AG04449 (cell line): ENCODE results near the gene LETM1.
"Not testable (repeated sequence)": the region's sequence is repeated elsewhere in the genome, so short reads cannot be mapped to it uniquely, and the experiment has no call there.

Experiments
- CTCF ChIA-PET: fragments of 350-600 bp; formaldehyde crosslinking; extraction: SDS; loops from one replicate; lab custom pipeline; 2021; ENCODE audit warnings: antibody characterized with exemption; lab: Yijun Ruan, JAX
- POLR2A ChIA-PET: fragments of 400-600, 350-600 bp; formaldehyde crosslinking; extraction: SDS; loops from one replicate; lab custom pipeline; 2020; ENCODE audit warnings: antibody characterized with exemption, inconsistent platforms; lab: Yijun Ruan, JAX
- DNase-seq: peaks from one replicate; pipeline ENCODE4 v3.0.0-alpha.2; 2010; ENCODE audit warnings: low read depth, low spot score
- H3K4me3 ChIP-seq: 2 replicates; pipeline ENCODE4 v1.5.1; 2011; ENCODE audit warnings: low read depth, mild to moderate bottlenecking, control low read depth, low read length
- TF ChIP-seq, protein P1 (sequence below): IDR thresholded peaks from one replicate; pipeline ENCODE4 v1.5.1; 2011; ENCODE audit warnings: mild to moderate bottlenecking, moderate library complexity, low read length, control low read depth, inconsistent platforms; ENCODE audit not compliant: insufficient read depth; ENCODE audit errors: missing control alignments

LETM1 gene

DNA sequence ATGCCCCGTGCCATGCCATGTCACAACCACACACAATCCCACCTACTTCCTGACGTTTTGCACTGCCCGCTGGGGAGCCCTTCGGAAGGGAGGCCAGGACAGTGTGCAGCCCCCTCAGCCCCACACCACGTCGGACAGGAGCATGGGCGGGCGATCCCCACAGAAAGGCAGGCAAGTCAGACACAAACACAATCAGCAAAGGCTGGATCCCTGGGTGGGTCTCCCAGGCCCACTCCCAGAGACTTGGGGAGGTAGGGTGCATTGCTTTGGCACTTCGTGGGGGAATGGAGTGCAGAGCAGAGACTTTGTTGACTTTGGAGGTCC, 14.1 kb downstream of the LETM1 start:
- POLR2A ChIA-PET: no interaction called here
- TF ChIP-seq, protein P1, sequence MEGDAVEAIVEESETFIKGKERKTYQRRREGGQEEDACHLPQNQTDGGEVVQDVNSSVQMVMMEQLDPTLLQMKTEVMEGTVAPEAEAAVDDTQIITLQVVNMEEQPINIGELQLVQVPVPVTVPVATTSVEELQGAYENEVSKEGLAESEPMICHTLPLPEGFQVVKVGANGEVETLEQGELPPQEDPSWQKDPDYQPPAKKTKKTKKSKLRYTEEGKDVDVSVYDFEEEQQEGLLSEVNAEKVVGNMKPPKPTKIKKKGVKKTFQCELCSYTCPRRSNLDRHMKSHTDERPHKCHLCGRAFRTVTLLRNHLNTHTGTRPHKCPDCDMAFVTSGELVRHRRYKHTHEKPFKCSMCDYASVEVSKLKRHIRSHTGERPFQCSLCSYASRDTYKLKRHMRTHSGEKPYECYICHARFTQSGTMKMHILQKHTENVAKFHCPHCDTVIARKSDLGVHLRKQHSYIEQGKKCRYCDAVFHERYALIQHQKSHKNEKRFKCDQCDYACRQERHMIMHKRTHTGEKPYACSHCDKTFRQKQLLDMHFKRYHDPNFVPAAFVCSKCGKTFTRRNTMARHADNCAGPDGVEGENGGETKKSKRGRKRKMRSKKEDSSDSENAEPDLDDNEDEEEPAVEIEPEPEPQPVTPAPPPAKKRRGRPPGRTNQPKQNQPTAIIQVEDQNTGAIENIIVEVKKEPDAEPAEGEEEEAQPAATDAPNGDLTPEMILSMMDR: no peak
- CTCF ChIA-PET: interaction anchor here (1.2 to 12.8 kb wide), 2 partner anchors 19 to 57 kb away, joined by 3 to 76 read pairs; no protein-coding TSS in a partner anchor
- DNase-seq: no peak
- H3K4me3 ChIP-seq: no peak overlapping the region

GRCh38 chr4:1841201-1841886, 14.6 kb downstream of the LETM1 start:
- TF ChIP-seq, protein P1: no peak
- no peak overlapping the region for H3K4me3 ChIP-seq
- ChIA-PET CTCF (interaction anchor here (1.2 to 12.8 kb wide), 3 partner anchors 18 to 147 kb away, joined by 3 to 76 read pairs (median 3); no protein-coding TSS in a partner anchor), POLR2A (no interaction called here)
- DNase-seq: no peak

DNA sequence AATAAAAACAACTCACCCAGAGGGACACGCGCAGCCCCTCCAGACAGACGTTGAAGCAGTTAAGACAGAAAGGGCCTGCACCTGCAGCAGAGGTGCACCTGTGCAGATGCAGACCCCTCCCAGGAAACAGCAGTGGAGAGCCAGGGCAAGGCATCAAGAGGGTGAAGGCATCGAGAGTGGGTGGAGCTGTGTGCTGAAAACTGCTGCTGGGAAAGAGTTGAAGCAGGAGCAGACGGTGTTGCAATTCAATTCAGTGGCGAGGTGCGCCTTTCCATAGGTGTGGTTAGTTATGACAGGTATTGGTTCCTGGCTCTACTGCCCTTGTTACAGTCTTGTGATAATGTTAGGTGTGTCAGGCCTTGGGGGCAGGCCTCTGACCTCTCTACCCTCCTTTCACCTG, 16.7 kb downstream of the LETM1 start:
- DNase-seq: no peak
- POLR2A ChIA-PET: no interaction called here
- CTCF ChIA-PET: interaction anchor here (0.7 to 1.4 kb wide), 3 partner anchors 60 to 72 kb away, joined by 3 to 8 read pairs (median 7); no protein-coding TSS in a partner anchor
- TF ChIP-seq, protein P1: no peak
- no peak overlapping the region for H3K4me3 ChIP-seq

GRCh38 chr4:1837069-1837468, 18.9 kb downstream of the LETM1 start:
- no peak for DNase-seq
- TF ChIP-seq, protein P1: no peak
- H3K4me3 ChIP-seq: no peak overlapping the region
- POLR2A ChIA-PET: no interaction called here
- CTCF ChIA-PET: interaction anchor here (2.0 kb wide), 1 partner anchor 24 kb away, joined by 7 read pairs; no protein-coding TSS in a partner anchor

- POLR2A ChIA-PET: no interaction called here
- CTCF ChIA-PET: no interaction called here
- H3K4me3 ChIP-seq: no peak overlapping the region
- TF ChIP-seq, protein P1: no peak
- no peak for DNase-seq
Measured at GRCh38 chr4:1836650-1837049, 19.3 kb downstream of the LETM1 start.

GRCh38 chr4:1835836-1836235, 20.1 kb downstream of the LETM1 start:
- H3K4me3 ChIP-seq, CTCF ChIA-PET, POLR2A ChIA-PET, DNase-seq: not testable (repeated sequence)
